NCI-H510A (cell line): Measurements from ENCODE around the gene UGT1A3.
"Not testable (repeated sequence)": the region's sequence is repeated elsewhere in the genome, so short reads cannot be mapped to it uniquely, and the experiment has no call there.

ENCODE experiments used
- DNase-seq: peaks from one replicate; lab custom pipeline; 2025; lab: John Stamatoyannopoulos, UW

UGT1A3 gene

DNA sequence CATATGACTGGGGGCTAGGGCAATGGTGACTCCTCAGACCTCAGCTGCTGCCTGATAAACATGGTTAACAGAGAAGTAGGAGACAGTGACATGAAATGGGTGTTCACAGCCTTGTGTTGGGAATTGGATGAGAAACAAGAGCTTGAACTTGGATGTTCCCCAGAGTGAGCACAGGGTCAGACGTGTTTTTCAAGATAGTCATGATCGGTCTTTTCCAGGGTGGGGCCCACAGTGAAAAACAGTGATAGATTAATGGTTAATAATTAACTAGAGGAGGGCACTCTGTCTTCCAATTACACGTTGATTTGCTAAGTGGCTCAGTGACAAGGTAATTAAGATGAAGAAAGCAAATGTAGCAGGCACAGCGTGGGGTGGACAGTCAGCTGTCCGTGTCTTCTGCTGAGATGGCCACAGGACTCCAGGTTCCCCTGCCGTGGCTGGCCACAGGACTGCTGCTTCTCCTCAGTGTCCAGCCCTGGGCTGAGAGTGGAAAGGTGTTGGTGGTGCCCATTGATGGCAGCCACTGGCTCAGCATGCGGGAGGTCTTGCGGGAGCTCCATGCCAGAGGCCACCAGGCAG is at the start of gene UGT1A3:
Gene UGT1A3, plus strand, starts transcription at position 320 of the 579 bp plus-strand sequence. Its CDS starts 85 bp downstream, at position 405.
- DNase-seq: no peak

DNA sequence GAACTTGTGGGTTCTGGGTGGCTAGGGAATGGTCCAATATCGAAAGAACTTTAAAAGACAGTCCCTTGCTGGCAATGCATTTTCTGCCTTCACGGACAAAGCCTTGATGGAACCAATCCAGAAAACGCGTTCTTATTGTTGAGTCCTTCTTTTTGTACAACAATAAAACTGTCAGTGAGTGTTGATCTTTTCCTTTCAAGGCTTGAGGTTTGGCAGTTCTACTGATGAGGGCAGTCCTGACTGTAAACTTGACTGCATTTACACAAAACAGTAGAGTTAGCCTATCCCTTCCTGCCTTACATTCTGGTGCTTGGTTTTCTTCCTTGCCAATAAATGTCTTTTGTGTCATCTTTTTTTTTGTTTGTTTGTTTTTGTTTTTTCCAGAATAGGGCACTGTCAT is 49.6 kb upstream of the UGT1A3 start:
- DNase-seq: no peak

GRCh38 chr2:233680361-233681045 is 48.3 kb upstream of the UGT1A3 start:
- DNase-seq: no peak

GRCh38 chr2:233681521-233682099 is 47.2 kb upstream of the UGT1A3 start, which contains the start of gene UGT1A7:
Gene UGT1A7 (plus strand): TSS chr2:233681901. CDS start chr2:233681938, 37 bp downstream.
- no peak for DNase-seq

DNA sequence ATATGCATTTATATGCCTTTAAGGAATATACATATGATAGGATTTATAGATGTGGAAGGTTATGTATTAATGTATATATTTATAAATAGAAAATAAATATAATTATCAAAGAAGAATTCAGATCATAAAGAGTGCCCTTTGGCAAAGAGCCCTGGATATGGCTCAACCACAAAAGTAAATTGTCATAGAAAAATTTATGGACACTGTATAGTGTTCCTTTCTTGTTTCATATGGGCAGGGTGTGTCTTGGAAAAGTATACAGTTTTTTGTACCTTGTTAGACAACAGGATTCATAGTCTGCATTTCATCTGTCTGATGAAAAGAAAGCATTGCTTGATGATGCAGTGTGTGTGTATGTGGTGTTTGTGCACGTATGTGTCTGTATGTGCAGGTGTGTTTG is 44.2 kb upstream of the UGT1A3 start:
- no peak for DNase-seq

DNA sequence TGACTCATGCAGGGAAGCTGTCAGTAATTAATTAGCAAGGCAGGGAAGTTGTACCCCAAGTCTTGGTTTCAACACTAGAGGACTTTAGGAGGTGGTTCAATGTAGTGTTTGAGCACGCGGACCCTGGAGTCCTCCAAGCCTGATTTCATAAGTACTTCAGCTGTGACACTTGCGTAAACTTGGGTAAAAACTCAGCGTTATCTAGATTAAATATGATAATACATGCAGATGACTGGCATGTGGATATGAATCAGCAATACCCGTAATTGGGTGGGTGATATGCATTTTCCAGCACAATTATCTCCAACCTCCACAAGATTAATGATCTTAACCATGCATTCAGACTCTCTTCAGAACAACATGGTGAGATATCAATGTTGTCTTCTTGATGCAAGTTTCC is 41.9 kb upstream of the UGT1A3 start:
- no peak for DNase-seq

GRCh38 chr2:233688341-233688740 is 40.5 kb upstream of the UGT1A3 start:
- no peak for DNase-seq

- DNase-seq: no peak
These were observed 39.8 kb upstream of the UGT1A3 start for GRCh38 chr2:233689031-233689430.

GRCh38 chr2:233689501-233689900 is 39.3 kb upstream of the UGT1A3 start:
- DNase-seq: no peak

GRCh38 chr2:233690444-233690843 is 38.4 kb upstream of the UGT1A3 start:
- no peak for DNase-seq

- no peak for DNase-seq
These were observed 37.1 kb upstream of the UGT1A3 start for GRCh38 chr2:233691443-233692433.

- DNase-seq: no peak
These were observed 36.2 kb upstream of the UGT1A3 start, which contains the start of gene UGT1A6 for GRCh38 chr2:233692648-233693047. Gene UGT1A6 (plus strand): TSS chr2:233692890. CDS start chr2:233693005, 115 bp downstream.

DNA sequence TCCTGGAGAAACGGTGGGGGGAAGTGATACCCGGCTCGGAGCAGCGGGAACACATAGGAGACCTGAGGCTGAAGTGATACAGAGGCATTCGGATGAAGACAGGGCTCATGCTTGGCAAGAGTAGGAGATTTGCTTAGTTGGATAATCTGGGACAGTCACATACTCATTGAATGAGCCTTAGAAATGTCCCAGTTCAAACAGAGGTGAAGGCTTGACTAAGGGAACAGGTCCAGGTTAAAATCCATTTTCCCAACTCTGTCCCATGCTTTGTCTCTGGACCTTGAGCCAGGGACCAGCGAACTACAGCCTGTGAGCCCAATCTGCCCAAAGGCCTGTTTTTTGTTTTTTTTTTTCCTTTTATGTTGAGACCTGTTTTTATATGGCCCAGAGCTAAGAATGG is 34.9 kb upstream of the UGT1A3 start:
- no peak for DNase-seq

DNA sequence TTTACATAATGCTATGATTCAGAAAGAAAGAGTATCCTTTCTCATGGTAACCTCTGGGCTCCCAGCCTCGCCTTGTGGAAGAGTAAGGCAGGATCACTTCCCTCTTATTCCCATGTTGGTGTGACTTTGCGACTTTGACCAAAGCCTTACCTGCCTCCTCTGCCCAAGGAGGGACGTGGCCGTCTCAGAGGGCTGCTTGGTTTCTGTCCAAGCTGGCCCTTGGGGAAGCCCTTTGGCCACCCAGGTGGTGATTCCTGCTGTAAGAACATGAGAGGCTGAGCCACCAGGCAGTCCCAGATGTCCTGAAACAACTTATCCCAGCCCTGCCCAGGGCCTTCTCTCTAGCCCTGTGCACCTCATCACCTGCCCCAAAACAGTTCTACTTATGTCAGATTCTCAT is 30.1 kb upstream of the UGT1A3 start:
- no peak for DNase-seq

DNA sequence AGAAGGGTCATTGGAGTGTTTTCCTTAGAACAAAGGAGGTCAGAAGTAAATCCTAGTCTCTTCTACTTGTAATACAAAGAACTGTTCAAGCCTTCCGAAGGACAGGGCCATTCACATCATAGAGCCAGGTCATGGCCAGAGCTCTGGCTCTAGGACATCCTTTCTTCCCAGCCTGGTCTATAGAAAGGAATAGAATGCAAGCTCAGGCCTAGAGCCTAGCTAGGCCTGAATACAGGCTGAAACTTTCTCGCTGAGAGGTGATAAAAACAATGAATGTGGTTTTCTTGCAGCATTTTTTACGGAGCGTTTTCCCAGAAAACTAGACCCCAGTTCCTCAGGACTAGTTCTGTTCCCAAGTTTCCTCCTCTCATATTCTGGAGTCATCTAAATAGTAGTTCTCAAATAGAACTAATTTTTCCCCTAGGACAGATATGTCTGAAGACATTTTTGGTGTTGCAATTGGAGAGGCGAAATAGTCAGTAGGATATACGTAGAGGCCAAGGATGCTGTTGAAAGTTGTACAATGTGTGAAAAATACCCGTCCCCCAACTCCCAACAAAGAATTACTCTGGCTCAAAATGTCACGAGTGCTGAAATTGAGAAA is 29.3 kb upstream of the UGT1A3 start:
- no peak for DNase-seq

DNA sequence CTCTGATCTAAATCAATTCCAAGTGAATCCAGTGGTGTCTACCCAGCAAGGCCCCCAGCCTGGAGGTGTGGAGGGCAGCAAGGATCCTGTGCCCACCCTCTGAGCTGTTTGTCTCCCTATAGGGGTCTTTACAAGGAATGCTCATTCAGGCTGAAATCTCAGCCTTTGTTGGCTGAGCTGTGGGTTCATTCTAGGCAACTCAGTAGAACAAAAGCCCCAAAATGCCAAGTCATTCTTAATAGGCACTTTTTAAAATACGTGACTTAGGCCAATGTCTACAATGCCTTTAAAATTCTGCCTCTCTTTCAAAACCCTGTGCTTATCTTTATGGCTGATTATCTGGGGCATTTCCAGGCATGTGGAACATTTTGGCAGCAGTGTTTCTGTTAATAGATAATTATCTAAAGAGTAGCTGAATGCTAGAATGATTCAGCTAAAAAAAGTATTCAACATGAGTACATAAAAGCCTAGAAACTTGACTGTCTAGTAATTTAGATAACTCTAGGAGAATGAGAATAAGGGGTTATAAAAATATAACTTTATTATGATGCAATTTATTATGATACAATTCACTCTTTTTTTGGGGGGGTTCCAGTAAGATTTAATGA is 28.7 kb upstream of the UGT1A3 start:
- DNase-seq: no peak

DNA sequence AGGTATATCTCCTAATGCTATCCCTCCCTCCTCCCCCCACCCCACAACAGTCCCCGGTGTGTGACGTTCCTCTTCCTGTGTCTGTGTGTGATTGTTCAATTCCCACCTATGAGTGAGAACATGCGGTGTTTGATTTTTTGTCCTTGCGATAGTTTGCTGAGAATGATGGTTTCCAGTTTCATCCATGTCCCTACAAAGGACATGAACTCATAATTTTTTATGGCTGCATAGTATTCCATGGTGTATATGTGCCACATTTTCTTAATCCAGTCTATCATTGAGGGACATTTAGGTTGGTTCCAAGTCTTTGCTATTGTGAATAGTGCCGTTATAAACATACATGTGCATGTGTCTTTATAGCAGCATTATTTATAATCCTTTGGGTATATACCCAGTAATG is 28.0 kb upstream of the UGT1A3 start:
- not testable (repeated sequence) for DNase-seq

GRCh38 chr2:233702238-233702637 is 26.6 kb upstream of the UGT1A3 start:
- no peak for DNase-seq

DNA sequence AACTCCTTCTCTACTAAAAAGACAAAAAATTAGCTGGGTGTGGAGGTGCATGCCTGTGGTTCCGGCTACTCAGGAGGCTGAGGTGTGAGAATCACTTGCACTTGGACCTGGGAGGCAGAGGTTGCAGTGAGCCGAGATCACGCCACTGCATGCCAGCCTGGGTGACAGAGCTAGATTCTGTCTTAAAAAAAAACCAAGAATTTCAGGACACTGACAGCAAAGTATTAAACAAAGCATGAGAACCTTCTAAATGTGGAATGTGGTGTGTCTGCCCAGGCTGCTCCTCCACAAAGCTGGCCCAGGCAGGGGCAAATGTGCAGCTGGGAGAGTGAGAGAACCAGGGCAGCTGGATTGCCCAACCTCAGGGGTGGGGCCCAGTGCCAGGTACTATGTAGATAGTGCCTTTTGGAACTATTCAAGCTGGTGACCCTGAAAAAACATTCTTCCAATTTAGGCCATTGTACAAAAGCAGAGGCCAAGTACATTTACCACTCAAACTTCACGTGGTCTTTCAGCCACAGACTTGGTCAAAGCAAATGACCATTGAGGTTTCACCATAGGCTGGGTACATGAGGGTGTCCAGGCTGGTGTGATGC is 22.8 kb upstream of the UGT1A3 start:
- DNase-seq: no peak

- no peak for DNase-seq
These were observed 22.1 kb upstream of the UGT1A3 start for GRCh38 chr2:233706720-233707119.
